ENCODE measurements around the gene SH3GL2.

The SH3GL2 gene

GRCh38 chr9:17578911-17579793 lies at the start of gene SH3GL2:
Gene SH3GL2 (plus strand): TSS chr9:17579066.
- DNase-seq (ENCODE audit: low read depth), result no peak

DNA sequence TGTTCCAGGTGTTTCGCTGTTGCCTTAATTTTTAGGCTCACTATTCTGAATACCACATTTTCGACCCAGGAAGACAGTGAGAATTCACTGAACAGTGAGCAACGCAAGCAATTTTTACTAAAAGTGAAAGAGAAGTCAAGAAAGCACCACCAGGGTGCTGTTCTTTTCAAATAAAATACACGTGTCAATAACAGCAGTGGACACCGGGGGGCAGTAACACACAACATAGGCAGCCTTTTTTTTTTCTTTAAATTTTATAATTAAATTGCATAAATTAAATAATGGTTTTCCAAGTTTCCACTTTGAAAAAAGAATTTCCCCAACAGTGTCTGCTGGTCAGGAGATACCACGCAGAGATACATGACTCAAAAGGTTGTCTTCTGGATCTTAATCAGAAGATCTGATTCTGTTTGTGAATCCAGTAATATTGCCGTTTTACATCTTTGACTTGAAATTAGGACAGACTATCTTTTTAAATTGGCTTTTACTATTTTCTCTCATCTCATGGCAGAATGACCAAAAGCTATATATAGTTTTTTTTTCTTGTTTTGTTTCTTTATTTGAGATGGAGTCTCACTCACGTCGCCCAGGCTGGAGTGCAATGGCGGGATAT lies 47.1 kb upstream of the SH3GL2 start:
- no peak for DNase-seq (ENCODE audit: low read depth)

GRCh38 chr9:17532461-17532860 lies 46.4 kb upstream of the SH3GL2 start:
- DNase-seq (ENCODE audit: low read depth), result no peak

DNA sequence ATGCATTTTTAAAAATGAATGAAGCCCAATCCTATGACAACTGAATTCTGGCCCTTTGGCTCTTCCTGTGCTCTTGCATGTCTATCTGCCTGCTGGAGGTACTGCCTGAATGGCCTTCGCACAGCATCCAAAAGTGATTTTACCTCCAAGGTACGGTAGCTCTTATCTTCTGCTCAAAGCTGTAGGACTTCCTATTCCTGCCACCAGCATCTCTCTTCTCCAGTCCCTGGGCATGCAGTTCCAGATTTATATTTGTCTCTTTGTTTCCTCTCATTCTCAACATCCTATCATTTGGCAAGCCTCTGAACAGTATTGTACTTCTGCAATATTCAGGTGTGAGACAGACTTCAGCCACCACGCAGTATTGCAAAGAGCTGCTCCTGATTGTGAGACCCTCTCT lies 43.7 kb upstream of the SH3GL2 start:
- DNase-seq (ENCODE audit: low read depth), result no peak

DNA sequence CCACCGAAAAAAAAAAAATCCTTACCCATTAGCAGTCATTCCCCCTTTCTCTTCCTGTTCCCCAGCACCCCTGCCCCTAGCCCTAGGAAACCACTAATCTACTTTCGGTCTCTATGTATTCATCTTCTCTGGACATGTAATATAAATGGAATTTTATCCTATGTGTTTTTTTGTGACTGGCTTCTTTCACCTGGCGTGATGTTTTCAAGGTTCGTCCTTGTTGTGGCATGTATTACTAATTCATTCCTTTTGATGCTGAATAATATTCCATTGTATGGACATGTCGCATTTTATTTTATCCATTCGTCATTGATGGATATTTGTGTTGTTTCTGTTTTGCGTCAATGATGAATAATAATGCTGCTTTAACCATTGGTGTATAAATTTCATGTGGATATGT lies 42.8 kb upstream of the SH3GL2 start:
- DNase-seq (ENCODE audit: low read depth), result no peak

DNA sequence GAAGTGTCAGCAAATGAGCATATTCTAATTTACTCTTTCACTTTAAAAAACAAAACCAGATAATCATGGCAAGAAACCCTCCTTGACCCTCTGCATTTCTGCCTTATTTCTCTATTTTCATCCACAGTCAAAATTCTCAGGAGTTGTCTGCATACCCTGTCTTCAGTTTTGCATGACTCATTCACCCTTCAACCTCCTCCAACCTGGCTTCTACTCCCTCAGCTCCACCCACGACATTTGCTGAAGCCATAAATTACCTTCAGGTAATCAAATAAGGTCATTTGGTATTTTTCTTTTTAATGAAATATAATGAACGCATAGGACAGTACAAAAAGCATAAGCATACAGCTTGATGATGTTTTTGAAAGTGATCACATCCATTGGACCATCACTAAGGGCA lies 27.8 kb upstream of the SH3GL2 start:
- no peak for DNase-seq (ENCODE audit: low read depth)

DNA sequence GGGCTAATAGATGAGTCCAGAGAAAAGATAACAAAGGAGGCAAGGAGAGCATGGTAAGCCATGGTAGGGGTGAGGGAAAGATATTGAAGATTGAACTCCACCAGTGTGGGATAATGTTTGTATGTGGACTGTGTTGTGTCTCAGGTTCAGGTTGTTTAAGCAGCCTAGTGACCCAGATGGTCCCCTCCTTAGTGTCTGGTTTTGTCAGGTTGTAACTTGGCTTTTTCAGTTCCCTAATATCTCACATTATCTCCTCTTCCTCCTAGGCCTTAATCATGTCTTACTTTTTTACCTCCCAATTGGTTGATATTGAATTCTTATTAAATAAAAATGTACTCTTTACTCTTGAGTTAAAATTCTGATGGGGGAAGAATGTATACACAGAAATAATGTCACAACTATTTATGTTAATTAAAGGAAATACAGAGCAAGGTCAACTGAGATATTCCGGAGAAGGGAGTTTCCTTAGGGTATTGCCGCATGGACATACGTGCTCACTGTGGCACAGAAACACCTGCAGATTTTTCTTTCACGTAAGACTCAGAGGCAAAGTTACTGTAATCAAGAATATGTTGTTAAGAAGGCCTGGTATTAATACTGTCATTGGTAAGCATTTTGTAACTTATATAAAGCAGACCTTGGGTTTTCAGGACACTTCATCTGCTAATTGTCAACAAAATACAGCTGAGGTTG lies 23.4 kb upstream of the SH3GL2 start:
- no peak for DNase-seq (ENCODE audit: low read depth)

GRCh38 chr9:17556255-17556654 lies 22.6 kb upstream of the SH3GL2 start:
- no peak for DNase-seq (ENCODE audit: low read depth)

GRCh38 chr9:17556935-17557334 lies 21.9 kb upstream of the SH3GL2 start:
- no peak for DNase-seq (ENCODE audit: low read depth)

- no peak for DNase-seq (ENCODE audit: low read depth)
Observed at GRCh38 chr9:17571825-17572224, 7.0 kb upstream of the SH3GL2 start.

DNA sequence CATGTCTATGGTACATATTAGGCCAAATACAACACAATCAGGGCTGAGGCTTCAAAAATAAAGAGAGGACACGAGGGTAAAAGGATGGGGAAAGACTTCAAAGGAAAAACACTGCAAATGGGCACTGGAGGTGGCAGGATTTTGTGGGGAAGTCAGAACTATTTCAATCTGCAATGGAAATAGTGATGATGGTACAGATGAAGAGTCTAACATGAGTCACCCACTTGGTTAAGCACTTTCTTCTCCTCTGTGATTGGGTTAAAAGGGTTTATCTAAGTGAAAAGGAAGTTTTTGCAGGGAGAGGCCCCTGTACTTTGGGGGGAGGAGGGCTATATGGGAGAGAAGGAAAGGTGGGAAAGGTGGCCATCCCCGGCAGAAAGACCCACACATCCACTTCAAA lies 4.5 kb upstream of the SH3GL2 start:
- no peak for DNase-seq (ENCODE audit: low read depth)

GRCh38 chr9:17578577-17578910 lies 322 bp upstream of the SH3GL2 start:
- no peak for DNase-seq (ENCODE audit: low read depth)

DNA sequence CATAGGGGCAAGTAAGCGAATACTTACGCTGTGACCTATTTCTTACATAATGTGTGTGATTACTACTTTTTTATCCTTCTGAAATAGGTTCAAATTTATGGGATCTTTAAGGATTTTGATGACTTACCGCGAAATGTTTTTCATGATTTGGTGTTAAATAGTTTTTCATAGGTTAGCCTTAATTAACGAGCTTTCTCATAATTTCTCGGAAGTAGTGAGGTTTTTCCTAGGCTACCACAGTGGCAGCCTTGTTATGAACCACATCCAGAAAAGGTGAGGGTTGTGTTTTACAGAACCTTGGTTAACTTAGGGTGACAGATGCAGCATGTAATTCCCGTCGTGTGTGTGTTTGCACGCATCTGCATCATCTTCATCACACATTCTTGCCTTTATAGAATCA lies 1.3 kb downstream of the SH3GL2 start:
- no peak for DNase-seq (ENCODE audit: low read depth)

DNA sequence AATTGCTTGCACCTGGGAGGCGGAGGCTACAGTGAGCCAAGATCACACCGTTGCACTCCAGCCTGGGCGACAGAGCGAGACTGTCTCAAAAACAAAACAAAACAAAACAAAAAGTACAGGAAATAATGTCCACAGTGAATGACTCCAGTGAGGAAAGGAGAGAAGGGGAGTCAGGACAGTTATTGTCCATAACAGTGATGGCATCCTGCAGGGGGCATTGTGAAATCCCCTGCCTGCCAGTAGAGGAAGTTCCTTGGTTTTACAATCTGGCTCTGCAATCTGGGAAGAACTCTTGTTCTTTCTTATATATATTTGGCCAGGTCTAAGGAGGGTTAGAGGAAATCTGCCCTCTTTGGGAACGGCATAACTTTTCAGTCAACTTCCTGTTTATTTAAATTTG lies 8.2 kb downstream of the SH3GL2 start:
- DNase-seq (ENCODE audit: low read depth), result no peak

DNA sequence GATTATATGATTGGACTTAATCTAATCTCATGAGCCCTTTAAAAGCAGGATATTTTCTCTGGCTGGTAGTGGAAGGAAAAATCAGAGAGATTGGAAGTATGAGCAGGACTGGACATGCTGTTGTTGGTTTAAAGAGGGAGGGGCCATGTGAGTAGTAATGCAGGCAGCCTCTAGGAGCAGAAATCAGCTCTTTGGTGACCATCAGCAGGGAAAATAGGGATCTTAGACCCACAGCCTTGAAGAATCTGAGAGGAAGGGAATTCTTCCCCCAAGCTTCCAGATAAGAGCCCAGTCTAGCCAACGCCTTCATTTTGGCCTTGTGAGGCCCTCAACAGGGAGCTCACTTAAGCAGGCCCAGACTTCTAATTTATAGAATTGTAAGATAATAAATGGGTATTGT lies 9.5 kb downstream of the SH3GL2 start:
- DNase-seq (ENCODE audit: low read depth), result no peak

- no peak for DNase-seq (ENCODE audit: low read depth)
Observed at GRCh38 chr9:17588941-17589340, 10.1 kb downstream of the SH3GL2 start.

- no peak for DNase-seq (ENCODE audit: low read depth)
Observed at GRCh38 chr9:17589771-17590170, 10.9 kb downstream of the SH3GL2 start.

DNA sequence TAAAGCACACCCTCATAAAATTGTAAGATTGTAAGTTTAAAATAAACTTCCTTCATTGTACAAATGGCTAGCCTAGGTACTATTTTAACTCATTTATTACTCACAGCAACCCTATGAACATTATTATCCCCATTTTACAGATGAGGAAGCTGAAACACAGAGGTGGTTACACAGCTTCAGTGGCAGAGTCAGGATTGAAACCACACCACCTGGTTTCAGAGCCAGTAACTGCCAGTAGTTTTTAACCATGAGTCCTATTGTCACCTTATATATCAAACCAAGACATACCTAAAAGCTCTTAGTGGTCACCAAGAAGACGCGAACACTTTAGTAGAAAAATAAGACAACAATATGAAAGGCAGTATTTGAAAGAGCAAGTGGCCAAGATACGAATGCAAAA lies 16.1 kb downstream of the SH3GL2 start:
- no peak for DNase-seq (ENCODE audit: low read depth)

DNA sequence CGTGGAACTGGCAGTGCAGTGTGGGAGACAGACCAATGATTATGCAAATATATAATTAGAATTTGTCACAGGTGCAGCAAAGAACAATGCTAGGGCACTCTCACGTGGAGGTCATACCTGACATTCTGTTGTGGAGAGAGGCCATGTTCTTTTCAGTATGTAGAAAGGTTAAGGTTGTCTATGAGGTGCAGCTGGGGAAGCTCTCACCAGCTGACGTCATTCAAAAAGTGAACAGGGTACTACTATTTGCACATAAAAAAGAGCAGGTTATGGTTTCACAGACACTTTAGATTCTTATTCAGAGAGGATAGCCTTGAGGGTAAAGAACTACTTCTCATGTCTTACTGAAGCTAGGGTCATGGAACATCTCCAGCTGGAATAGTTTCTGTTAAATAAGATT lies 19.1 kb downstream of the SH3GL2 start:
- no peak for DNase-seq (ENCODE audit: low read depth)

- DNase-seq (ENCODE audit: low read depth), result no peak
Observed at GRCh38 chr9:17600962-17601593, 22.2 kb downstream of the SH3GL2 start.

DNA sequence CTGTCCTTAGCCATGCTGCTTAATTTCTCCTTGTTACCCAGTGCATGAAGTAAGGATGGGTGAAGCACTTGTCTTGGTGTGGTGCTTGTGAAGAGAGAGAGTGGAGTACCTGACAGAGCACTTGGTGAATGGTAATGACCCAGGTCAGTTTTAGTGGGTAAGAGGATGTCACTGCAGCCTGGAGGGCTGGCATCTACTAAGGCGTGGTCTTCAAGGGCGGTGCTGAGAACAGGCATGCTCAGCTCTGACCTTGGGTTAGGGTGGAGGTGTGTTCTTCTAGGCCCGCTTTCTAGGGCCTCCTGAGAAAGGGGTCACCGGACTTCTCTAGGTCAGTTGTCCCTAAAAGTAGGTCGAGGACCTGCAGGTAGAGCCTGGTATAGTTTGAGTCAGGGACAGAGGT lies 25.7 kb downstream of the SH3GL2 start:
- DNase-seq (ENCODE audit: low read depth), result no peak

- no peak for DNase-seq (ENCODE audit: low read depth)
Observed at GRCh38 chr9:17609312-17610005, 30.6 kb downstream of the SH3GL2 start.

Measured in HS-27A (cell line).